Neutrophil (primary cell): ENCODE results near the gene PPP3CA.

Source experiments
- H3K27ac ChIP-seq: fragments of 200-600 bp; sonication (generic); 2 replicates; pipeline ENCODE4 v1.5.1; 2016; ENCODE audit warnings: mild to moderate bottlenecking, moderate library complexity
- H3K27me3 ChIP-seq: fragments of 200-600 bp; sonication (generic); 2 replicates; pipeline ENCODE4 v1.6.0; 2016; ENCODE audit warnings: mild to moderate bottlenecking
- H3K36me3 ChIP-seq: fragments of 200-600 bp; sonication (generic); 2 replicates; pipeline ENCODE4 v1.5.1; 2017
- H3K4me1 ChIP-seq, 2 experiments: fragments of 200-600 bp in 1 of 2; sonication (generic) in 1 of 2; 1 replicate in 1 of 2; 2 replicates in 1 of 2; pipeline versions ENCODE4 v1.5.1 to v1.6.1; 2013 to 2016; ENCODE audit warnings: low read depth in 1 of 2, low read length in 1 of 2, mild to moderate bottlenecking in 1 of 2, moderate library complexity in 1 of 2; ENCODE audit not compliant: control insufficient read depth in 1 of 2, insufficient read depth in 1 of 2
- H3K4me3 ChIP-seq, 2 experiments: fragments of 200-600 bp in 1 of 2; sonication (generic) in 1 of 2; 1 replicate in 1 of 2; 2 replicates in 1 of 2; pipeline ENCODE4 v1.5.1; 2013 to 2016; ENCODE audit warnings: low read depth in 1 of 2, low read length in 1 of 2, mild to moderate bottlenecking in 1 of 2, moderate library complexity in 1 of 2
- H3K9me3 ChIP-seq: fragments of 200-600 bp; sonication (generic); 2 replicates; pipeline ENCODE4 v1.5.1; 2016
- CTCF ChIP-seq: fragments of 200-600 bp; sonication (generic); IDR thresholded peaks from 2 replicates; pipeline ENCODE4 v1.5.1; 2016; ENCODE audit warnings: antibody characterized with exemption

Gene PPP3CA

GRCh38 chr4:101147283-101147682, 200.0 kb downstream of the PPP3CA start:
- H3K4me3 ChIP-seq, result no peak overlapping the region
- no peaks in the 10 kb centered on the region for H3K27me3 ChIP-seq
- H3K9me3 ChIP-seq, result no peaks in the 10 kb centered on the region
- TF ChIP-seq CTCF, result no peak
- H3K27ac ChIP-seq, result no peak overlapping the region
- H3K4me1 ChIP-seq, result peaks cover 0 to 8% of the 10 kb centered on the region in 2 experiments
- no peaks in the 10 kb centered on the region for H3K36me3 ChIP-seq

GRCh38 chr4:101145021-101145420, 202.3 kb downstream of the PPP3CA start:
- TF ChIP-seq CTCF, result no peak
- Histone ChIP-seq H3K36me3 (no peaks in the 10 kb centered on the region), H3K27me3 (no peaks in the 10 kb centered on the region), H3K4me1 (peaks cover 9 to 20% of the 10 kb centered on the region in 2 experiments), H3K4me3 (no peak overlapping the region), H3K27ac (no peak overlapping the region), H3K9me3 (no peaks in the 10 kb centered on the region)

- no peak for TF ChIP-seq CTCF
- no peaks in the 10 kb centered on the region for H3K36me3 ChIP-seq
- H3K4me1 ChIP-seq, result peaks cover 9 to 12% of the 10 kb centered on the region in 2 experiments
- no peaks in the 10 kb centered on the region for H3K27me3 ChIP-seq
- no peak overlapping the region for H3K4me3 ChIP-seq
- H3K9me3 ChIP-seq, result no peaks in the 10 kb centered on the region
- H3K27ac ChIP-seq, result peak overlapping the region; percentile 8
These were observed 205.1 kb downstream of the PPP3CA start for GRCh38 chr4:101142259-101142658.

- no peaks in the 10 kb centered on the region for H3K36me3 ChIP-seq
- H3K4me1 ChIP-seq, result peaks cover 9 to 12% of the 10 kb centered on the region in 2 experiments
- TF ChIP-seq CTCF, result no peak
- H3K27ac ChIP-seq, result peak overlapping the region; percentile 24
- no peaks in the 10 kb centered on the region for H3K9me3 ChIP-seq
- H3K4me3 ChIP-seq, result no peak overlapping the region
- no peaks in the 10 kb centered on the region for H3K27me3 ChIP-seq
These were observed 205.5 kb downstream of the PPP3CA start for GRCh38 chr4:101141855-101142254.

- Histone ChIP-seq H3K36me3 (no peaks in the 10 kb centered on the region), H3K4me3 (no peak overlapping the region), H3K9me3 (no peaks in the 10 kb centered on the region), H3K27ac (peak overlapping the region; percentile 24), H3K27me3 (no peaks in the 10 kb centered on the region), H3K4me1 (peaks cover 9 to 12% of the 10 kb centered on the region in 2 experiments)
- no peak for TF ChIP-seq CTCF
These were observed 206.1 kb downstream of the PPP3CA start for GRCh38 chr4:101141230-101141629.

GRCh38 chr4:101140228-101140627, 207.1 kb downstream of the PPP3CA start:
- Histone ChIP-seq H3K4me1 (peaks cover 9 to 12% of the 10 kb centered on the region in 2 experiments), H3K27ac (no peak overlapping the region), H3K9me3 (no peaks in the 10 kb centered on the region), H3K27me3 (no peaks in the 10 kb centered on the region), H3K4me3 (no peak overlapping the region), H3K36me3 (no peaks in the 10 kb centered on the region)
- TF ChIP-seq CTCF, result no peak
